ENCODE measurements around the gene RAD51B.

DNA sequence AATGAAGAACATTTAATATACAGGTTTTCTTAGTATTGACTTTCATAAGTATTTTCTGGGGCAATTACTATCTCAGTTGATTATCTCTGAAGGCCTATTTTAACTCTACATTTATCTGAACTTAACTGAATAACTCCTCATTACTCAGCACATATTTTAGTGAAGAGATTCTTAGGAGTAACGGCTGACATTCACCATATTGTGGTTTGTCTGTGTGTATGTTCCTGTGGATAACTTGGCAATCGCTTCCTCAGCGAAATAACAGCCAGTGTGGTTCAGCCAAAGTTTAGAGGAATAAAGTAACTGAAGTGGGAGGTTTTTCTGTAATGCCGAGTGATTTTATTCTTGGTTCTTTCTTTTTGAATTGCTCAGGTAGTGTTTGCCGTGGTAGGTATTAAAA lies 168.0 kb downstream of the RAD51B start:
- TF ChIP-seq CTCF (IDR thresholded peaks at IDR 0.05) (no peak), POLR2A (IDR thresholded peaks at IDR 0.05) (no peak)
